ENCODE data around the gene PI4K2A.

PI4K2A gene

GRCh38 chr10:97623277-97623676 is 17.2 kb upstream of the PI4K2A start:
- Histone ChIP-seq H3K9ac (ENCODE audit: low read length) (no peak overlapping the region), H4K20me1 (ENCODE audit: insufficient read depth, low read length) (no peaks in the 10 kb centered on the region), H3K4me1 (ENCODE audit: low read length) (no peaks in the 10 kb centered on the region), H3K27me3 (ENCODE audit: low read depth, low read length) (no peaks in the 10 kb centered on the region), H3K27ac (ENCODE audit: low read length) (no peak overlapping the region), H2AFZ (ENCODE audit: low read depth, low read length) (no peak overlapping the region), H3K4me2 (ENCODE audit: low read length) (no peak overlapping the region), H3K9me3 (ENCODE audit: insufficient read depth, low read length) (no peaks in the 10 kb centered on the region), H3K36me3 (replicated peaks; ENCODE audit: low read depth, low read length) (no peaks in the 10 kb centered on the region), H3K4me3 (ENCODE audit: low read length) (no peak overlapping the region), H3K79me2 (ENCODE audit: low read length) (no peaks in the 10 kb centered on the region)
- no peak for TF ChIP-seq EZH2phosphoT487 (IDR thresholded peaks at IDR 0.05; ENCODE audit: low read depth)
- TF ChIP-seq, protein P1, sequence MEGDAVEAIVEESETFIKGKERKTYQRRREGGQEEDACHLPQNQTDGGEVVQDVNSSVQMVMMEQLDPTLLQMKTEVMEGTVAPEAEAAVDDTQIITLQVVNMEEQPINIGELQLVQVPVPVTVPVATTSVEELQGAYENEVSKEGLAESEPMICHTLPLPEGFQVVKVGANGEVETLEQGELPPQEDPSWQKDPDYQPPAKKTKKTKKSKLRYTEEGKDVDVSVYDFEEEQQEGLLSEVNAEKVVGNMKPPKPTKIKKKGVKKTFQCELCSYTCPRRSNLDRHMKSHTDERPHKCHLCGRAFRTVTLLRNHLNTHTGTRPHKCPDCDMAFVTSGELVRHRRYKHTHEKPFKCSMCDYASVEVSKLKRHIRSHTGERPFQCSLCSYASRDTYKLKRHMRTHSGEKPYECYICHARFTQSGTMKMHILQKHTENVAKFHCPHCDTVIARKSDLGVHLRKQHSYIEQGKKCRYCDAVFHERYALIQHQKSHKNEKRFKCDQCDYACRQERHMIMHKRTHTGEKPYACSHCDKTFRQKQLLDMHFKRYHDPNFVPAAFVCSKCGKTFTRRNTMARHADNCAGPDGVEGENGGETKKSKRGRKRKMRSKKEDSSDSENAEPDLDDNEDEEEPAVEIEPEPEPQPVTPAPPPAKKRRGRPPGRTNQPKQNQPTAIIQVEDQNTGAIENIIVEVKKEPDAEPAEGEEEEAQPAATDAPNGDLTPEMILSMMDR (IDR thresholded peaks at IDR 0.05; ENCODE audit: low read depth, low read length) = no peak

DNA sequence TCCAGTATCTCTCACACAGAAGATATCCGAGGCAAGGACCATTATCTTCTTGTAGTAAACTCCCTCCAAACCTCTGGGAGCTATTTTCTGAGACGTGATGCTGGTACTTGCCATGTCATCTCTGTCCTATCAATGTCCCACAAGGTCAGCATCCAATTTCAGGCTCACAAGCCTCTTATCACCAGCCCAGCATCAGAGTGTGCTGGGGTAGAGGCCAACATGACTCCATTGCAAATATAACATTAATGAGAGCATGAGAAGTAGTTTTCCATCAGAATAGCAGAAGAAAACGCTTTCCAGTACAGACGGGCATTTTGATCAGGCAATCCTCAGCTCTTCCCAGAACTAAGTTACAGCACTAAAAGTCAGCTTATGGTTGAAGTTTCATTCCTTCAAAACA is 12.7 kb upstream of the PI4K2A start:
- Histone ChIP-seq H3K9me3 (ENCODE audit: insufficient read depth, low read length) (no peaks in the 10 kb centered on the region), H2AFZ (ENCODE audit: low read depth, low read length) (no peak overlapping the region), H3K9ac (ENCODE audit: low read length) (no peak overlapping the region), H3K79me2 (ENCODE audit: low read length) (no peaks in the 10 kb centered on the region), H3K4me2 (ENCODE audit: low read length) (no peak overlapping the region), H3K4me1 (ENCODE audit: low read length) (no peaks in the 10 kb centered on the region), H3K27ac (ENCODE audit: low read length) (no peak overlapping the region), H4K20me1 (ENCODE audit: insufficient read depth, low read length) (no peaks in the 10 kb centered on the region), H3K4me3 (ENCODE audit: low read length) (no peak overlapping the region), H3K36me3 (replicated peaks; ENCODE audit: low read depth, low read length) (no peaks in the 10 kb centered on the region), H3K27me3 (ENCODE audit: low read depth, low read length) (no peaks in the 10 kb centered on the region)
- no peak for TF ChIP-seq EZH2phosphoT487 (IDR thresholded peaks at IDR 0.05; ENCODE audit: low read depth)
- TF ChIP-seq, protein P1 (IDR thresholded peaks at IDR 0.05; ENCODE audit: low read depth, low read length) = no peak

GRCh38 chr10:97628228-97628627 is 12.2 kb upstream of the PI4K2A start:
- Histone ChIP-seq H3K27me3 (ENCODE audit: low read depth, low read length) (no peaks in the 10 kb centered on the region), H3K4me2 (ENCODE audit: low read length) (no peak overlapping the region), H3K79me2 (ENCODE audit: low read length) (no peaks in the 10 kb centered on the region), H4K20me1 (ENCODE audit: insufficient read depth, low read length) (no peaks in the 10 kb centered on the region), H3K9ac (ENCODE audit: low read length) (no peak overlapping the region), H2AFZ (ENCODE audit: low read depth, low read length) (no peak overlapping the region), H3K9me3 (ENCODE audit: insufficient read depth, low read length) (no peaks in the 10 kb centered on the region), H3K27ac (ENCODE audit: low read length) (no peak overlapping the region), H3K4me1 (ENCODE audit: low read length) (no peaks in the 10 kb centered on the region), H3K36me3 (replicated peaks; ENCODE audit: low read depth, low read length) (no peaks in the 10 kb centered on the region), H3K4me3 (ENCODE audit: low read length) (no peak overlapping the region)
- TF ChIP-seq EZH2phosphoT487 (IDR thresholded peaks at IDR 0.05; ENCODE audit: low read depth) = no peak
- TF ChIP-seq, protein P1 (IDR thresholded peaks at IDR 0.05; ENCODE audit: low read depth, low read length) = no peak

DNA sequence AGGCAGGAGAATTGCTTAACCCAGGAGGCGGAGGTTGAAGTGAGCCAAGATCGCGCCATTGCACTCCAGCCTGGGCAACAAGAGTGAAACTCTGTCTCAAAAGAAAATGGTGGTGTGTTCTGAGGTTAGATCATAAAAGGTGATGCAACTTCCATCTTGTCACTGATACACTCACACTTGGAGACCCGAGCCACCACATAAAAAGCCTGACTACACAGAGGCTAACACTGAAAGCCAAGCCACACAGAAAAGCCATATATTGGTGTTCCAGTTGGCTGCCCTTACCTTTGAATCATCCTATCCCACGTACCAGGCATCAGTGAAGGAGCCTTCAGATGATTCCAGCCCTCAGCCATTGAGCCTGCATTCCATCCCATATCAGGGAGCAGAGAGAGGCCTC is 11.2 kb upstream of the PI4K2A start:
- no peaks in the 10 kb centered on the region for H3K9me3 ChIP-seq (ENCODE audit: insufficient read depth, low read length)
- H3K4me3 ChIP-seq (ENCODE audit: low read length) = no peak overlapping the region
- no peak overlapping the region for H3K9ac ChIP-seq (ENCODE audit: low read length)
- peaks cover 3% of the 10 kb centered on the region; the same call in 1 of the 2 replicates for H3K4me1 ChIP-seq (ENCODE audit: low read length)
- no peaks in the 10 kb centered on the region for H3K79me2 ChIP-seq (ENCODE audit: low read length)
- no peak overlapping the region for H3K27ac ChIP-seq (ENCODE audit: low read length)
- no peak overlapping the region for H2AFZ ChIP-seq (ENCODE audit: low read depth, low read length)
- no peaks in the 10 kb centered on the region for H4K20me1 ChIP-seq (ENCODE audit: insufficient read depth, low read length)
- H3K4me2 ChIP-seq (ENCODE audit: low read length) = no peak overlapping the region
- H3K27me3 ChIP-seq (ENCODE audit: low read depth, low read length) = no peaks in the 10 kb centered on the region
- H3K36me3 ChIP-seq (replicated peaks; ENCODE audit: low read depth, low read length) = no peaks in the 10 kb centered on the region
- TF ChIP-seq, protein P1 (IDR thresholded peaks at IDR 0.05; ENCODE audit: low read depth, low read length) = no peak
- no peak for TF ChIP-seq EZH2phosphoT487 (IDR thresholded peaks at IDR 0.05; ENCODE audit: low read depth)
